Muscle layer of duodenum (tissue), 2 donors: ENCODE measurements around the gene HMG20A.

Experiments used
- H3K27ac ChIP-seq: one replicate; pipeline ENCODE4 v1.7.0; 2013; ENCODE audit warnings: mild to moderate bottlenecking, low read length
- H3K27me3 ChIP-seq: one replicate; pipeline ENCODE4 v1.7.0; 2013; ENCODE audit warnings: low read depth, mild to moderate bottlenecking, control low read depth, low read length
- H3K36me3 ChIP-seq, 2 donors: one replicate each; pipeline ENCODE4 v1.7.0; 2013; ENCODE audit warnings: low read length in 2 of 2, control low read depth in 1 of 2, mild to moderate bottlenecking in 1 of 2; ENCODE audit not compliant: insufficient read depth in 2 of 2, control insufficient read depth in 1 of 2
- H3K4me1 ChIP-seq, 2 donors: one replicate each; pipeline ENCODE4 v1.7.0; 2013; ENCODE audit warnings: low read length in 2 of 2, mild to moderate bottlenecking in 2 of 2, control low read depth in 1 of 2, moderate library complexity in 1 of 2; ENCODE audit not compliant: insufficient read depth in 2 of 2, control insufficient read depth in 1 of 2
- H3K4me3 ChIP-seq, 2 donors: one replicate each; pipeline ENCODE4 v1.7.0; 2013; ENCODE audit warnings: low read length in 2 of 2, low read depth in 1 of 2, mild to moderate bottlenecking in 1 of 2
- H3K9me3 ChIP-seq, 2 donors: one replicate each; pipeline ENCODE4 v1.7.0; 2013; ENCODE audit warnings: low read length in 2 of 2, control low read depth in 1 of 2, mild to moderate bottlenecking in 1 of 2; ENCODE audit not compliant: control insufficient read depth in 1 of 2
- donor health status: healthy.

HMG20A gene

DNA sequence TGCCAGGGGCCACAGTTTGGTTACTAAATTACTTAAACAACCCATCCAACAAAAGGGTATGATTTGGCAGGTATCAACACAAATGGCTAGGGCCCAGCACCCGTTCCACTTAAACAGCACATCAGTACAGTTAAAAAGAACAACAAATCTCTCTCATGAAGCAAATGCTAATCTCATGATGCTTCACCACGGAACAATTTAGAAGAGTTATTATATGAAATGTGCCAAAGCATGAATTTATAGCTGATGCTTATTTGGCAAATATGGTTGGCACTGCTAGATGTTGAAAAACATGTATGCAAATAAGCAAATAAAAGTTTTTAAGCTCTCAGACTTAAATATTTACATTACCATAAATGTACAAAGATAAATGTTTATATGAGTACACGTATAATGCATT is 3.1 kb upstream of the HMG20A start:
- no peak overlapping the region for H3K4me3 ChIP-seq
- peak overlapping the region; percentile 58 for H3K27ac ChIP-seq
- H3K27me3 ChIP-seq: no peaks in the 10 kb centered on the region
- H3K4me1 ChIP-seq: peaks cover 3 to 14% of the 10 kb centered on the region in 2 donors
- H3K36me3 ChIP-seq: peaks cover 0 to 11% of the 10 kb centered on the region in 2 donors
- H3K9me3 ChIP-seq: no peaks in the 10 kb centered on the region

DNA sequence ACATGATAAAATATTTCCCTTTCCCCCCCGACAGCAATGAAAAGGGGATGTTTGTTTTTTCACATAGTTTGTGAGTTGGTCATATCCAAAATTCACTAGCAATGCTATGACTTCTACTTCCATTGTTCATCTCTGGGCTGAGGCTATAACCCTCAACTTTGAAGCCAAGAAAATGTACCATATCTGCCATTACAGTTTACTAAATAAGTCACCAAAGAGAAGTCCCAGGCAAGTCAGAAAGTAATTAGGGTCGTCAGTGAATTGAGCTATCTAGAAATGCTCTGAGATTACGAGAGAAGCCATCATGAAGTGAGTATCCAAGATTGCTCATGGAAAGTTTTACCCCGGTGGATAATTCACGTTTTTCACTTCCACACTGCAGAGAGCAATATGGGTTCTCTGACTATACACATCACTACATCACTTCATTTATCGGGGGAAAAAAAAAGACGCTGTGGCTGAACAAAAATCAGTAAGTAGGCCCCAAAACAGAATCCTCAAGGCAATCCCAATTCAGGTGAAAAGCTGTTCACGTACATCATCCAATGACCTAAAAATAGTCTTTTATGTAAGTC is 2.2 kb upstream of the HMG20A start:
- no peaks in the 10 kb centered on the region for H3K9me3 ChIP-seq
- peak overlapping the region; percentile 76 to 81 for H3K4me3 ChIP-seq
- H3K4me1 ChIP-seq: peaks cover 3 to 15% of the 10 kb centered on the region in 2 donors
- peak overlapping the region; percentile 58 for H3K27ac ChIP-seq
- H3K27me3 ChIP-seq: no peaks in the 10 kb centered on the region
- peaks cover 0 to 11% of the 10 kb centered on the region in 2 donors for H3K36me3 ChIP-seq

DNA sequence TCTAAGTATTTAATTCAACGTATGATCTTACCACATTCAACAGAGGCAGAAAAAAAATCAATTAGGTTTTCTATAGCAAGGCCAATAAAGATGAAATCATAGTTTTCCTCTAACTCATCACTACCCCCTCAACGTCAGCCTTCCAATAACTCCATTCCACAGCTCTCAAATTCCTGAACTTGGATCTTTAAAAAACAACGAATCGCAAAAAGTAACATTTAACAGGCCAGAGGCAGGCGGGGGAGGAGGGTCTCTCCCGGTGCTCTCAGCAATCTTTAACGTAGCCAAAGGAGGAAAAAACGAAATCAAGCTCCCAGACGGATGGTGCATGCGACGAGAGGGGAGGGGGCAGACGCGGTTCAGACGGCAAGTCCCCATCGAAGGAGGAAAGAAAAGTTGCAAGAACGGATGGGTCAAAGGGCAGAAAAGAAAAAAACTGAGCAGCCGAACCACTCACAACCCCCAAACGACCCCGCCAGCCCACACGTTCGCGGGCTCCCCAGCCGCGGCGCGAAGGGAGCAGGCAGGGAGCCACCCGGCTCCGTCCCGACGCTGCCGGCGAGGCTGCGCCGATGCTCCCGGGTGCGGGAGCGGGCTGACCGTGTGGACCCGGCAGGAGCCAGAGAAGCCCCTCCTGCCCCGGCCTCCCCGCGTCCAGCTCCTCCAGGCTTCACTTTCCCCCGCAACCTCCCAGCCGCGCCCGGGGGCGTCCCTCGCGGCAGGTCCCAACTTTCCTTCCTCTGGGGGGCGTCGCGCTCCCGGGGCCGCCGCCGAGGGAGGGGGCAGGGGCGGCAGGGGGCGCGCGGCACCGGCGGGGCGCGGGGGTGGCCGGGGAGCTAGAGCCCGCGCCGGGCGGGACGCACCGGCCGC is 1.5 kb upstream of the HMG20A start:
- H3K27me3 ChIP-seq: no peaks in the 10 kb centered on the region
- H3K27ac ChIP-seq: peak overlapping the region; percentile 58
- H3K36me3 ChIP-seq: peaks cover 0 to 11% of the 10 kb centered on the region in 2 donors
- peaks cover 3 to 19% of the 10 kb centered on the region in 2 donors for H3K4me1 ChIP-seq
- H3K4me3 ChIP-seq: peak overlapping the region; percentile 76 to 81
- H3K9me3 ChIP-seq: no peaks in the 10 kb centered on the region

DNA sequence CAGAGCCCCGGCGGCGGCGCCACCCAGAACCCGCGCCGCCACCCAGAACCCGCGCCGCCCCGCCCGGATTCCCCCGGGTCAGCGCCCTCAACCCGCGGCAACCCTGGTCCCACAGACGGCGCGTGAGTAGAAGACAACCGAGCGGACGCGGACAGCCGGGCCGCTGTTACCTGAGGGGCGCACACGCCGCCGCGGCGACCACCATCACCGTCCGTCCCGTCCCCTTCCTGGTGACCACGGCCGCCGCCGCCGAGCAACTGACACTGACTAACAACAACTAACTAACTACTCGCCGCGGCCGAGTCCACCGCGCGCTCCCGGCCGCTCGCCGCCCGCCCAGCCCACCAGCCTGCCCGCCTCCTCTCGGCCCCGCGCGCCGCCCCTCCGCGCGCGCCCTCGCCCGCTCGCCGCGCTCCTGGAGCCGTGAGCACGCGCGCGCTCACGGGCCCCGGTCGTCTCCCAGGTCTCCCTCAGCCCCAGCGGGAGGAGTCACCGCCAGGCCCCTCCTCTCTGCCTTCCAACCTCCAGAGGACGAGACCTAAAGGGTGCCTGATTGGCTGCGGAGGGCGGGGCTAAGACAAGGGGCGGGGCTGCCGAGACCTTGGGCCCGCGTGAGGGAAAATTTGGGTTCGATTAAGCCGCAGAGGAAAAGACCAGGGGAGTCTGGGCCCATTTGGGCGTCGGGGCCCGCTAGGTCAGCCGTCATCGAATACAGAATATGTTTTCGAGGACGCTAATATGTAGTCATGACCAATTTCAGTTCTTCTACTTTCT is 665 bp upstream of the HMG20A start, which contains the start of gene PEAK1:
Gene PEAK1, minus strand, starts transcription at position 269 of the 774 bp plus-strand sequence. CDS start 238,178 bp downstream, outside the sequence.
- H3K36me3 ChIP-seq: peaks cover 0 to 11% of the 10 kb centered on the region in 2 donors
- peak within 1 kb of the TSS; percentile 83 to 98 for H3K4me3 ChIP-seq
- H3K27me3 ChIP-seq: no peaks in the 10 kb centered on the region
- H3K9me3 ChIP-seq: no peaks in the 10 kb centered on the region
- H3K27ac ChIP-seq: peak within 1 kb of the TSS; percentile 98
- peaks cover 3 to 19% of the 10 kb centered on the region in 2 donors for H3K4me1 ChIP-seq

DNA sequence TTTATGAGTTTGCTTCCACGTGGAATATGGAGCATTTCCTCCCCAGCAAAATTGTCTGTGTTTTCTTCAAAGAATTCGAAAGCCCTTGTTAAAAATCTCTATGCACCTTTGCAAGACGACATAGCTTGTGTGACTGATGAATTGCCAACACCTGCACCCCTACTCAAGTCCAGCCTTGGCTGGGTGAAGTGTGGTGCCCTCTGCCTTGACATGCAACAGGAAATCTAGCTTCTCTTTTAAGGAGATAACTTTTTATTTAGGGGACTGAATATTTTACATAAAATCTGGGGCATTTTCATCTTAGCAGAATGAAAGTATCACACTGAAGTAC is 647 bp downstream of the HMG20A start:
- H3K9me3 ChIP-seq: no peaks in the 10 kb centered on the region
- H3K4me3 ChIP-seq: peak overlapping the region; percentile 83 to 98
- H3K36me3 ChIP-seq: peaks cover 0 to 11% of the 10 kb centered on the region in 2 donors
- H3K27me3 ChIP-seq: no peaks in the 10 kb centered on the region
- peak overlapping the region; percentile 98 for H3K27ac ChIP-seq
- peaks cover 3 to 19% of the 10 kb centered on the region in 2 donors for H3K4me1 ChIP-seq

DNA sequence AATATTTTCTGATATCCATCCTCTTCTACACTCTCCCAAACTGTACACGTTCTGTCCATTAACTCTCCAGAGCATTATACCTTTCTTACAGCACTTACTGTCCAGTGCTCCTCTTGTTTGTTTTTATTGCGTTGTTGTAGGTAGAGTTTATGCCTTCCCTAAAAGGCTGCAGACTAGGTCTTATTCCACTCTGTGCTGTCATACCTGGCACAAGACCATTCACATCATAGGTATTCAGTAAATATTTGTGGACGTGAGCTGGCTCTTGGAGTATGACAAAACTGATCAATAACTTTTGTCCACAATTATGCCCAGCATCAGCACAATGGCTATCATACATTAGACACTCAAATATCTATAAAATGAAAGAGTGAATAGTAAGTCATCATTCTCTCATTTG is 4.4 kb downstream of the HMG20A start:
- Histone ChIP-seq H3K36me3 (peaks cover 0 to 6% of the 10 kb centered on the region in 2 donors), H3K27ac (no peak overlapping the region), H3K27me3 (no peaks in the 10 kb centered on the region), H3K4me3 (no peak overlapping the region), H3K4me1 (peaks cover 0 to 19% of the 10 kb centered on the region in 2 donors), H3K9me3 (no peaks in the 10 kb centered on the region)

DNA sequence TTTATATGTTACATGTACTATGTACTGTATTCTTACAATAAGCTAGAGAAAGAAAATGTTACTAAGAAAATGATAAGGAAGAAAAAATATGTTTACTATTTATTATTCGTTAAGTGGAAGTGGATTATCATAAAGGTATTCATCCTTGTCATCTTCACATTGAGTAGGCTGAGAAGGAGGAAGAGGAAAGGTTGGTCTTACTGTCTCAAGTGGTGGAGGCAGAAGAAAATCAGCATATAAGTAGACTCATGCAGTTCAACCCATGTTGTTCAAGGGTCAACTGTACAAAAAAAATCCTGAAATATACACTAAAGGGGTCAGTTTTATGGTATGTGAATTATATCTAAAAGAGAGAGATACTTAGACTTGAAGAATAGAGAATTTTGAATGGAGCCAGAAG is 5.7 kb downstream of the HMG20A start:
- Histone ChIP-seq H3K4me1 (peaks cover 0 to 16% of the 10 kb centered on the region in 2 donors), H3K4me3 (no peak overlapping the region), H3K9me3 (no peaks in the 10 kb centered on the region), H3K27ac (no peak overlapping the region), H3K27me3 (no peaks in the 10 kb centered on the region), H3K36me3 (no peaks in the 10 kb centered on the region)

DNA sequence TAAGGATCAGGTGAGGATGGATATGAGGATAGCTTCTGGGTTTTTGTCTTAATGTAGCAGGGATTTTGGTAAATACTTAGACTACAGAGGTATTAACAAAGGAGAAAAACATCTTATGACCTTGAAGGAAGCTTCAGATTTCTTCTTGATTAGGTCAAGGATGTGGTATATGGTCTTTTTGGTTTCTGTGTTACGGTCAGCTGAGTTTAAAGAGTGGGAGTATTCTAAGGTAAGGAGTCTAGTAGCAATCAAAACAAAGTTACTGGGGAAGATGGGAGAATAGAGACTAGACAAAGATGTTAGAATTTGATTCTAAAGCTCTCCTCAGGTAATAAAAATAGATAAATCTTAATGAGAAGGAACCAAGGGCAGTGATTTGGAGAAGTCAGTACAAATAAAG is 6.2 kb downstream of the HMG20A start:
- H3K27me3 ChIP-seq: no peaks in the 10 kb centered on the region
- H3K4me1 ChIP-seq: peaks cover 0 to 12% of the 10 kb centered on the region in 2 donors

DNA sequence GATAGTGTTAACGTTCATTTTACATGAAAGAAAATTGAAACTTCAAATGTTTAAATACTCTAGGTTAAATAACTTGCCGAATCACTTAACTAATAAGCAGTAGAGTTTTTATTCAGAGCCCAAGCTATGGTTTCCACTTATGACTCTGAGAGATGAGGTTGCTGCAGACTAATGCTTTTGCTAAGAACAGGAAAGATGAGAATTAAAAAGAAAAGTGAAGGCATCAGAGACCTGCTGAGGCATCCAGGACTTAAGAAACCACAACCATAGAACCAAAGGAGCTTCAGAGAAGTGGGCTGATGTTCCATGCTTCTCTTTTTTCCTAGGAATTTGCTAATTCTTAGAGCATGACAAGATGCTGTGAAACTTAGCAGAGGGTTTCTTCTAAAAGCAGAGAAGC is 9.5 kb downstream of the HMG20A start:
- H3K4me1 ChIP-seq: no peaks in the 10 kb centered on the region
- H3K27me3 ChIP-seq: no peaks in the 10 kb centered on the region
- H3K4me3 ChIP-seq: no peak overlapping the region
- no peak overlapping the region for H3K27ac ChIP-seq
- H3K9me3 ChIP-seq: no peaks in the 10 kb centered on the region
- no peaks in the 10 kb centered on the region for H3K36me3 ChIP-seq

More for the DNA sequence above, 6.2 kb downstream of the HMG20A start:
- no peaks in the 10 kb centered on the region for H3K9me3 ChIP-seq
- H3K27ac ChIP-seq: no peak overlapping the region
- no peaks in the 10 kb centered on the region for H3K36me3 ChIP-seq
- no peak overlapping the region for H3K4me3 ChIP-seq

DNA sequence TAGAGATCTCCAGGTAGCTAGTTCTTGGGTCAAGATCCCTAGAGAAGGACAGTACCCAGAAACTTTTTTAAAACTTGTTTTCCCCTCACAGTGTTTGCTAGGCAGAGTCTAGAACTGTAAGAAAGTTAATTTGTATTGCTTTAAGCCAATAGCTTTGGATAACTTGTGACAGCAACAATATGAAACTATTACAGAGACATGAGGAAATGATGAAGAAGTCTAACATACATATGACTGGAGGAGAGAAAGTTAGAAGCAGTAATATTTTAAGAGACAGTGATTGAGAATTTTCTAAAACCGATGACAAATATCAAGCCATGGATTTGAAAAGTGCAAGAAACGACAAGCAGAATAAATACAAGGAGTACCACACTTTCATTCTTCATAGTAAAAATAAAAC is 10.0 kb downstream of the HMG20A start:
- Histone ChIP-seq H3K36me3 (no peaks in the 10 kb centered on the region), H3K4me1 (no peaks in the 10 kb centered on the region), H3K4me3 (no peak overlapping the region), H3K9me3 (no peaks in the 10 kb centered on the region), H3K27me3 (no peaks in the 10 kb centered on the region), H3K27ac (no peak overlapping the region)

DNA sequence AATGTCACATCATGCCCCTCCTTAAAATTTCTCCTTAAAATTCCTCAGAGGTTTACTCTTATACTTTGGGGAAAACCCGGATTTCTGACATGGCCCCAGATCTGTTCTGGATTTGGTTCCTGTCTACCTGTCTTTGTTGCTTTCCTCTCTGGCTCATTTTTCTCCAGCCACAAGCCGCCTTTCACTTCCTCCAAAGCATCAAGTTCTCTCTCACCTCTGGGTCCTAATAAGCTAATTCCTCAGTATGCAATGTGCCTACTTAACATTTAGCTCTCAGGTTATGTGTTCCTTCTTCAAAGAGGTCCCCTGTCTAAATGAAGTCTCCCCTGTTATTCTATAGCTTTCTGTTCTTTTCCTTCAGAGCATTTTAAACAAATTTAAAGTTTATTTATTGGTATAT is 16.1 kb downstream of the HMG20A start:
- Histone ChIP-seq H3K27ac (no peak overlapping the region), H3K27me3 (no peaks in the 10 kb centered on the region), H3K4me3 (no peak overlapping the region), H3K9me3 (no peaks in the 10 kb centered on the region), H3K4me1 (peaks cover 0 to 15% of the 10 kb centered on the region in 2 donors), H3K36me3 (no peaks in the 10 kb centered on the region)
